Chondrocyte (in vitro differentiated cells): ENCODE measurements around the gene KANSL1L. TPM values are rescaled to one million over a fixed set of nuclear protein-coding genes. Genes with fewer than 3 reads are reported as not detected.
A peak's percentile ranks its signal among the peaks of the same experiment; 100 is the strongest.
"Not testable (repeated sequence)": the region's sequence is repeated elsewhere in the genome, so short reads cannot be mapped to it uniquely, and the experiment has no call there.

Source experiments
- DNase-seq: peaks from one replicate; pipeline ENCODE4 v3.0.0; 2021; ENCODE audit warnings: mixed read lengths, low spot score
- H3K27ac Mint-ChIP-seq: one replicate; pipeline ENCODE4 v1.8.0; 2021; ENCODE audit warnings: mild to moderate bottlenecking, moderate library complexity, mixed read lengths; ENCODE audit not compliant: unreplicated experiment
- H3K27me3 Mint-ChIP-seq: 2 replicates; pipeline ENCODE4 v1.8.0; 2021; ENCODE audit warnings: low read depth, mixed read lengths
- H3K36me3 Mint-ChIP-seq: 2 replicates; pipeline ENCODE4 v1.8.0; 2021; ENCODE audit warnings: low read depth, mixed read lengths
- H3K4me1 Mint-ChIP-seq: 2 replicates; pipeline ENCODE4 v1.8.0; 2021; ENCODE audit warnings: low read depth, mild to moderate bottlenecking, mixed read lengths
- H3K4me3 Mint-ChIP-seq: one replicate; pipeline ENCODE4 v1.8.0; 2021; ENCODE audit warnings: mild to moderate bottlenecking, moderate library complexity, mixed read lengths; ENCODE audit not compliant: unreplicated experiment
- H3K9me3 Mint-ChIP-seq: 2 replicates; pipeline ENCODE4 v1.8.0; 2021; ENCODE audit warnings: low read depth, mixed read lengths
- CTCF ChIP-seq: fragments of 200-600 bp; sonication (generic); IDR thresholded peaks from 2 replicates; pipeline ENCODE4 v1.5.0; 2021; ENCODE audit warnings: antibody characterized with exemption, mild to moderate bottlenecking, moderate library complexity
- total RNA-seq: library from RNA; stranded (reverse); gene quantifications from 3 replicates; pipeline ENCODE4 v1.2.1, GENCODE V29; 2021

Gene KANSL1L
- total RNA-seq, 1 donor from 2014 or later: 12.2 TPM

- Mint-ChIP-seq H3K9me3 (no peaks in the 10 kb centered on the region), H3K36me3 (no peaks in the 10 kb centered on the region), H3K4me3 (no peak overlapping the region), H3K27me3 (peaks cover 26% of the 10 kb centered on the region), H3K27ac (no peak overlapping the region), H3K4me1 (peaks cover 6% of the 10 kb centered on the region)
- DNase-seq: no peak
- peak; percentile 97 for TF ChIP-seq CTCF
These were observed 24.1 kb upstream of the KANSL1L start for GRCh38 chr2:210195101-210195852.

- H3K9me3 Mint-ChIP-seq: peaks cover 11% of the 10 kb centered on the region
- no peaks in the 10 kb centered on the region for H3K36me3 Mint-ChIP-seq
- no peak overlapping the region for H3K4me3 Mint-ChIP-seq
- H3K4me1 Mint-ChIP-seq: peaks cover 1% of the 10 kb centered on the region
- DNase-seq: no peak
- peaks cover 29% of the 10 kb centered on the region for H3K27me3 Mint-ChIP-seq
- H3K27ac Mint-ChIP-seq: no peak overlapping the region
- no peak for TF ChIP-seq CTCF
These were observed 19.1 kb upstream of the KANSL1L start for GRCh38 chr2:210190345-210190744.

- Mint-ChIP-seq H3K36me3 (peaks cover 3% of the 10 kb centered on the region), H3K4me3 (no peak overlapping the region), H3K9me3 (peaks cover 17% of the 10 kb centered on the region), H3K27ac (no peak overlapping the region), H3K27me3 (peaks cover 22% of the 10 kb centered on the region), H3K4me1 (no peaks in the 10 kb centered on the region)
- no peak for DNase-seq
- TF ChIP-seq CTCF: no peak
These were observed 18.4 kb upstream of the KANSL1L start for GRCh38 chr2:210189452-210190138.

GRCh38 chr2:210188755-210189154 lies 17.5 kb upstream of the KANSL1L start:
- Mint-ChIP-seq H3K27ac (no peak overlapping the region), H3K4me1 (no peaks in the 10 kb centered on the region), H3K27me3 (peaks cover 25% of the 10 kb centered on the region), H3K4me3 (no peak overlapping the region), H3K9me3 (peaks cover 25% of the 10 kb centered on the region), H3K36me3 (peaks cover 11% of the 10 kb centered on the region)
- no peak for TF ChIP-seq CTCF
- DNase-seq: no peak

- peaks cover 22% of the 10 kb centered on the region for H3K27me3 Mint-ChIP-seq
- TF ChIP-seq CTCF: no peak
- peaks cover 16% of the 10 kb centered on the region for H3K36me3 Mint-ChIP-seq
- no peak overlapping the region for H3K4me3 Mint-ChIP-seq
- no peak overlapping the region for H3K27ac Mint-ChIP-seq
- H3K4me1 Mint-ChIP-seq: no peaks in the 10 kb centered on the region
- no peak for DNase-seq
- peaks cover 31% of the 10 kb centered on the region for H3K9me3 Mint-ChIP-seq
These were observed 17.0 kb upstream of the KANSL1L start for GRCh38 chr2:210188190-210188589.

GRCh38 chr2:210183936-210184335 lies 12.7 kb upstream of the KANSL1L start:
- H3K27me3 Mint-ChIP-seq: peaks cover 30% of the 10 kb centered on the region
- H3K36me3 Mint-ChIP-seq: peaks cover 19% of the 10 kb centered on the region
- peaks cover 36% of the 10 kb centered on the region for H3K9me3 Mint-ChIP-seq
- not testable (repeated sequence) for DNase-seq, H3K4me3 Mint-ChIP-seq, H3K4me1 Mint-ChIP-seq, H3K27ac Mint-ChIP-seq

GRCh38 chr2:210181606-210182088 lies 10.4 kb upstream of the KANSL1L start:
- DNase-seq, H3K4me1 Mint-ChIP-seq, H3K4me3 Mint-ChIP-seq, H3K27ac Mint-ChIP-seq: not testable (repeated sequence)
- peaks cover 36% of the 10 kb centered on the region for H3K27me3 Mint-ChIP-seq
- H3K9me3 Mint-ChIP-seq: peaks cover 36% of the 10 kb centered on the region
- H3K36me3 Mint-ChIP-seq: peaks cover 19% of the 10 kb centered on the region
